ENCODE measurements around the gene THEMIS.
"Not testable (repeated sequence)": the region's sequence is repeated elsewhere in the genome, so short reads cannot be mapped to it uniquely, and the experiment has no call there.

THEMIS gene

DNA sequence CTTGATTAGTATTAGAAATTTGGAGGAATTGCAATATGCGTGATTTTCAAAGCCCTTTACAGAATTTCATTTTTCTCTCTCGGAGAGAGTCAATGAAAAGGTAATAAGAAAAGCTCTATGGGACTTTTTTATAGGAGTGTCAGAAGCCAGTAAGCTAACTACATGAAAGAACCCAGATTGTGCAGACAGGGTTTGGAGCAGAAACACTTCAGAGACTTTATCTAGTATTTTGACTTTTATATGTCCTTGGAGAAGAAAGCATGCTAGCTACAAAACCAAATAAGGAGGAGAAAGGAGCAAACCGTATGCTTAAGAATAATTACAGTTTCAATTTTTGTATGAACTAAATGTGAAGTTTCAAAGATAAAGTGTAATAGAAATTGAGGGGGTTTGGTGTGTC is 182.2 kb downstream of the THEMIS start:
- no peak for DNase-seq (ENCODE audit: low spot score)

DNA sequence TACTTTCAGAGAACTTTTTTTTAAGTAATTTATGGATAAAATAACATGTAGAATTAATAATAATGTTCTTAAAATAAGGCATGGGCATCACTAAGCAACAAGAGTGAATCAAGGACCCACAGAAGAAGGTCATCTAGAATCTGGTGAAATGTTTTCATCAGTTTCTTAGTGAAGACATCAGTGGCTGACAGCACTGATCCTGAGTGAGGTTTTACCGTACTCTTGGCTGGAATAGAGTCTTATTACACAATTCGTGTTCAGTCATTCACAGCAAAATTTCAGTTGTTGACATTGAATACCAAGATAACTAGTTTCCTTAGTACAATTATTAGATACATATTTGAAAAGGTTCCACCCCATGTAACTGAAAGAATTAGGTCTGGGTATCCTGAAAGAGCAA is 183.5 kb downstream of the THEMIS start:
- DNase-seq (ENCODE audit: low spot score), result no peak

DNA sequence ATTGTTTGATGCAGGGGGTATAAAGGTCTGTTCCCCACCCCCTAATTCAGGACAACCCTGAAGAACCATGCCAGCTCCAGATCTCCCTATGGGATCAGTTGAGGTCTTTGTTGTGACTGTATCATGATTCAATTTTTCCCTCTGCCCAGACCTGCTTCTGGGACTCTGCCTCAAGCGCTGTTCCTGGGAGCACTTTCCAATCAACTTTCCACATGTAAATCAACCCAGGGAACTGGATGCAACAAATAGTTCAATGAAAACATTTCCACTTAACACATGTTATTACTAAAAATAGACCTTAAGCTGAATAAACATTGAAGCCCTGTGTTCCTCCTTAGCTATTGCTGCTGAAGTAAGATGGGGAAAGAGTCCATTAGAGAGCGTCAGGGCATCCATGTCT is 184.4 kb downstream of the THEMIS start:
- no peak for DNase-seq (ENCODE audit: low spot score)

DNA sequence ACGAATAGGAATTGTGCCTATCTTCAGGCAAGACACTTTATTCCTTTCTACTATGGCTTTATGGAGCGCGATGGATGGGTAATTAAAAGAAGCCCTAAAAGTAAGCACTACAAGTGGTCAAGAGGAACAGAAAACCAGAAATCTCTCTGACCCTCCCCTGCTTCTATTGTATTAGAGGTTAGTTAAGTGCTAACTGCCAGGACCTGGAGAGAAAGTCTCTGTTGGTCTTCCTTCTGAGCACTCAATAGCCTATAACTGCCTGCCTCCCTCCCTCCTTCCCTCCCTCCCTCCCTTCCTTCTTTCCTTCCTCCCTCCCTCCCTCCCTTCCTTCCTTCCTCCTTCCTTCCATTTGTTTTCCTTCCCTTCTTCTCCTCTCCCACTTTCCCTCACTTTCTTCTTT is 190.2 kb downstream of the THEMIS start:
- DNase-seq (ENCODE audit: low spot score), result no peak

DNA sequence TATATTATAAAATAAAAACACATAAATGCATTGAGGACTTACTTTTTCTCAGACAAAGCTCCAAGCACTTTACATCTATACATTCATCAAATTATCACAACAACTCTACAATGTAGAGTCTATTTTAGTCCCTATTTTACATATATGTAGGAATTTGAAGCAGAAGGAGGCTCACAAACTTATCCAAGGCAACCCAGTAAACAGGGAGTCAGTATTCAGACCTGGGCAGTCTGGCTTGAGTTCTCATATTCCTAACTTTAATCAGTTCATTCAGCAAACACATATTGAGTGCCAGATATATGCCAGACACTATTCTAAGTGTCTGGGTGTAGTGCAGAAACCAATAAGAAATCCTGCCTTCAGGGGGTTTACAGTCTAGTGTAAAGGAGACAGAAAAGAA is 194.6 kb downstream of the THEMIS start:
- DNase-seq (ENCODE audit: low spot score), result no peak

DNA sequence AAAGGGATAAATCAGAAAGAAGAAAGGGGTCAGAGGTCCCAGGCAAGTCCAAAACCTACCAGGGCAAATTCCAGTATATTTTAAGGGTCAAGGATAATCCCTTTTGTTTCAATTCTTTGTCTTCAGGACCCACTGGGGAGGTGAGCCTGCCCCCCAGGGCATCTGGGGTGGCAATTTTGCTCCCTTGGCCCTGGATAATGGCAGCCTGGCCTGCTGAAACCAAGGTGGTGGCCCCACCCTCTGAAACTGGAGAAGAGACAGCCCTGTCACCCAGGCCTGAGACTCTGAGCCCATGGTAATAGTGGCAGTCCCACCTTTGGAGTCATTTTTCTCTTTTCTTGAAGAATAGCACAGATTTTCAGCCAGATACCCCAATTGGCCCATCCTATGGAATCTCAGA is 205.8 kb downstream of the THEMIS start:
- no peak for DNase-seq (ENCODE audit: low spot score)

DNA sequence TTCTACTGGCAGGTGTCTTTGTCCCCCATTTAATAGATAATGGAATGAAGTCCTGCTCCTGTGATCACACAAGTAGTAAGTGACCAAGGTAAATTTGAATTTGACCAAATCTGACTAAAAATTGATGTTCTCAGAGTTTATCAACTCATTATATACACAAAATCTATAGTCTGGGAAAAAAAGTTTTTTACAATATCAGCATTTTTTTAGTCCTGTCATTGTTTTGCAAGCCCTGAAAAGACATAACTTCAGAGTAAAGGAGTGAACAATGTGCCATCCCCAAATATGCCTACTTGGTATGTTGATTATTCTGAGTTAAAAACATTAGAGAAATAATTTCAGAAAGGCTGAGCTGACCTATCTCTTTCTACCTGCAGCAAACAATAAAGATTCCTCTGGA is 209.7 kb downstream of the THEMIS start:
- DNase-seq (ENCODE audit: low spot score), result no peak

DNA sequence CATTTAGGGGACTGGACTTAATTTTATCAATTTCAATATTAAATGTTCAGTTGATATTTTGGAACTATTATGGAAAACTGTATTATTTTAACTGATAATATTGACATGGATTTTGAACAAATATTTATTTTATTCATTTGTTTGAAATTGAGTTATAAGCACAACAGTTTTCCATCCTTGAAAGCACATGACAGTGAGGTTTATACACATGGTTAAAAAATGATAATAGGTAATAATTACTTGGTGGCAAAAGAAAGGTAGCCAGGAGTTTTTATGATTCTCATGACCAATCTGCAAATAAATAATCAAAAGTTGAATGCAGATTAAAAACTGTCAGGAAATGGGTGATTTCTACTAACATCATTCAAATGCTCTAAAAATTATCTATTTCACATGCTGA is 210.3 kb downstream of the THEMIS start:
- DNase-seq (ENCODE audit: low spot score), result no peak

DNA sequence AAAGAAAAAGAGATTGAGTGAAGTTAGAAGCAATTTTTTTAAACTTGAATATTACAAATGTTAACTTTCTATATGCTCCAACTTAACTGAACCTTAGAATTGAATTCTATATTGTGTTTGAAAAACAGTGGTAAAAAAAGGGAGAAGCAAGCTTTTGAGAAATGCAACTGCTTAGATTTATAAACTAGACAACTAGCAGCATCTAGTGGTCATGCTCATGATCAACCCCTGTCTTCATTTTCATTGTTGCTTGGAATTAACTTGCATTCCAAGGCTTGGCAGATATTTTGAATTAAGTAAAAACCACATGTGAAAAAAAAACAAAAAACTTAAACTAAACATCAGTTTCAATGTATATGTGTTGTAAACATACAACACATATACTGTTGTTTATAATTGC is 210.8 kb downstream of the THEMIS start:
- DNase-seq (ENCODE audit: low spot score), result no peak

DNA sequence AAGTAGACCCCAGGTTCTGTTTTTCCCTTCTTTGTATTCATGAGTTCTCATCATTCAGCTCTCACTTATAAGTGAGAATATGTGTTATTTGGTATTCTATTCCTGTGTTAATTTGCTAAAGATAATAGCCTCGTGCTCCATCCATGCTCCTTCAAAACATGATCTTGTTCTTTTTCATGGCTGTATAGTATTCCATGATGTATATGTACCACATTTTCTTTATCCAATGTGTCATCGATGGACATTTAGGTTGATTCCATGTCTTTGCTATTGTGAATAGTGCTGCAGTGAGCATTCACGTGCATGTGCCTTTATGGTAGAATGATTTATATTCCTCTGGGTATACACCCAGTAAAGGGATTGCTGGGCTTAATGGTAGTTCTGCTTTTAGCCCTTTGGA is 213.4 kb downstream of the THEMIS start:
- DNase-seq (ENCODE audit: low spot score), result not testable (repeated sequence)

DNA sequence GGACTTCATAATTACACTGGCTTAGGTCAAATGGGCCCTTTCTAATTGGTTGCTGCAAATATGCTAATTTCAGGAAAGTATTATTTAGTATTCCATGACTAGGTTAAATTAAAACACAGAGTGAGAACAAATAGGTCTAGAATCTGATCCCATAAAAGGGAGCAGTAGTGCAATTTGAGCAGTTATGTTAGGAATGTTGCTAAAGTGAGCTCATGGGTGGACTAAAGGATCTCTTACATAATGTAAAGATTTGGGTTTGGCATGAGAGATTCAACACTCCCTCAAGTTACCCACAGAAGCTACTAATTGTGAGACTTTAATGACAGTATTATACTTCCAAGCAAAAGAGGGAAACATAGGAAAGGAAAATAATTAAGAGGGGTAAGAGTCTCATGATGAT is 214.8 kb downstream of the THEMIS start:
- DNase-seq (ENCODE audit: low spot score), result no peak

DNA sequence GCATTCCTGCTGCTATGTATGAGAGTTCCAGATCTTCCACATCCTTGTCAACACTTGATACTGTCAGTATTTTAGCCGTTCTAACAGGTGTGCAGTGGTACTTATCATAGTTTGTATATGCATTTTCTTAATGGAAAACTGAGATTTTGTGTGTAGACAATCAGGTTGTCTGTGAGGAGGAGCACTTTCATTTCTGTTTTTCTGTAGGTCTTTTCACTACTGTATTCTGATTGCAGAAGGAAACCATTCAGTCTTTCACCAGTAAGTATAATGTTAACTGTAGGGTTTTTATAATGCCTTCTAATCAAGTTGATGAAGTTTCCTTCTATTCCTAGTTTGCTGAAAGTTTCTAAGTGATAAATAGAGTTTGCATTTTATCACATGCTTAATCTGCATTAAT is 216.4 kb downstream of the THEMIS start:
- no peak for DNase-seq (ENCODE audit: low spot score)
